ENCODE results near the gene ZNF813. TPM values are rescaled to one million over a fixed set of nuclear protein-coding genes. Genes with fewer than 3 reads are reported as not detected.

The ZNF813 gene
- total and polyA plus RNA-seq, 2 experiments from 2014 or later = 2.8 to 8.6 TPM

- H3K9me3 ChIP-seq (ENCODE audit: low read depth) = no peaks in the 10 kb centered on the region
- peak overlapping the region; percentile 86 for H3K27ac ChIP-seq
- H3K4me1 ChIP-seq (ENCODE audit: insufficient read depth) = peaks cover 5% of the 10 kb centered on the region
- peak; percentile 98 for DNase-seq (ENCODE audit: low spot score)
- TF ChIP-seq EZH2phosphoT487 (IDR thresholded peaks at IDR 0.05; ENCODE audit: low read depth, severe bottlenecking, unreplicated experiment) (no peak), CTCF (IDR thresholded peaks at IDR 0.05; ENCODE audit: poor library complexity) (no peak), EZH2 (IDR thresholded peaks at IDR 0.05; ENCODE audit: borderline replicate concordance) (no peak)
- peak overlapping the region; percentile 44 for H3K4me3 ChIP-seq
- H3K36me3 ChIP-seq (replicated peaks; ENCODE audit: insufficient read depth, low read depth) = no peaks in the 10 kb centered on the region
- no peaks in the 10 kb centered on the region for H3K27me3 ChIP-seq
- 2% methylated on average over 46 of the region's 46 CpGs for WGBS (ENCODE audit: low lambda C conversion rate, missing lambda C conversion rate)
- peak overlapping the region; percentile 82 for H3K4me2 ChIP-seq
- no peaks in the 10 kb centered on the region for H4K20me1 ChIP-seq (ENCODE audit: insufficient read depth, poor library complexity, severe bottlenecking)
- H2AFZ ChIP-seq = peak overlapping the region; percentile 86
- H3K9me2 ChIP-seq (replicated peaks; ENCODE audit: insufficient read depth) = no peaks in the 10 kb centered on the region
- no peaks in the 10 kb centered on the region for H3K79me2 ChIP-seq
These were observed 53.2 kb downstream of the ZNF813 start for GRCh38 chr19:53520547-53521372.

- Histone ChIP-seq H3K9me3 (ENCODE audit: low read depth) (no peaks in the 10 kb centered on the region), H3K4me3 (peak overlapping the region; percentile 44), H3K4me1 (ENCODE audit: insufficient read depth) (peaks cover 5% of the 10 kb centered on the region), H3K9me2 (replicated peaks; ENCODE audit: insufficient read depth) (no peaks in the 10 kb centered on the region), H4K20me1 (ENCODE audit: insufficient read depth, poor library complexity, severe bottlenecking) (no peaks in the 10 kb centered on the region), H2AFZ (peak overlapping the region; percentile 36), H3K79me2 (no peaks in the 10 kb centered on the region), H3K27me3 (no peaks in the 10 kb centered on the region), H3K4me2 (peak overlapping the region; percentile 82), H3K36me3 (replicated peaks; ENCODE audit: insufficient read depth, low read depth) (no peaks in the 10 kb centered on the region), H3K27ac (no peak overlapping the region)
- TF ChIP-seq EZH2 (IDR thresholded peaks at IDR 0.05; ENCODE audit: borderline replicate concordance) = no peak
- TF ChIP-seq CTCF (IDR thresholded peaks at IDR 0.05; ENCODE audit: poor library complexity) = no peak
- no peak for TF ChIP-seq EZH2phosphoT487 (IDR thresholded peaks at IDR 0.05; ENCODE audit: low read depth, severe bottlenecking, unreplicated experiment)
- 15% methylated on average over 33 of the region's 33 CpGs for WGBS (ENCODE audit: low lambda C conversion rate, missing lambda C conversion rate)
- DNase-seq (ENCODE audit: low spot score) = no peak
These were observed 54.1 kb downstream of the ZNF813 start for GRCh38 chr19:53521373-53522202.

- H3K27ac ChIP-seq = no peak overlapping the region
- 98% methylated on average over 2 of the region's 2 CpGs for WGBS (ENCODE audit: low lambda C conversion rate, missing lambda C conversion rate)
- TF ChIP-seq CTCF (IDR thresholded peaks at IDR 0.05; ENCODE audit: poor library complexity) (no peak), EZH2 (IDR thresholded peaks at IDR 0.05; ENCODE audit: borderline replicate concordance) (no peak), EZH2phosphoT487 (IDR thresholded peaks at IDR 0.05; ENCODE audit: low read depth, severe bottlenecking, unreplicated experiment) (no peak)
- peaks cover 5% of the 10 kb centered on the region for H3K4me1 ChIP-seq (ENCODE audit: insufficient read depth)
- H3K4me3 ChIP-seq = no peak overlapping the region
- H4K20me1 ChIP-seq (ENCODE audit: insufficient read depth, poor library complexity, severe bottlenecking) = no peaks in the 10 kb centered on the region
- H3K9me2 ChIP-seq (replicated peaks; ENCODE audit: insufficient read depth) = no peaks in the 10 kb centered on the region
- no peaks in the 10 kb centered on the region for H3K36me3 ChIP-seq (replicated peaks; ENCODE audit: insufficient read depth, low read depth)
- no peak overlapping the region for H2AFZ ChIP-seq
- H3K9me3 ChIP-seq (ENCODE audit: low read depth) = no peaks in the 10 kb centered on the region
- H3K4me2 ChIP-seq = no peak overlapping the region
- H3K79me2 ChIP-seq = no peaks in the 10 kb centered on the region
- no peak for DNase-seq (ENCODE audit: low spot score)
- H3K27me3 ChIP-seq = no peaks in the 10 kb centered on the region
These were observed 58.4 kb downstream of the ZNF813 start for GRCh38 chr19:53525922-53526321.
